ENCODE data around the gene NKAIN4.

Gene NKAIN4

GRCh38 chr20:63284981-63285524 is 30.8 kb upstream of the NKAIN4 start:
- CTCF ChIA-PET, result interaction anchor here (0.5 to 2.7 kb wide), 7 partner anchors 14 to 253 kb away, joined by 3 to 11 read pairs (median 4); no protein-coding TSS in a partner anchor
- POLR2A ChIA-PET (ENCODE audit: low non-redundant PET), result no interaction called here
- TF ChIP-seq CTCF (conservative IDR thresholded peaks at IDR 0.05; ENCODE audit: low read depth), result no peak
- DNase-seq (ENCODE audit: low spot score), result no peak
- no peak overlapping the region for H3K27ac ChIP-seq

- POLR2A ChIA-PET (ENCODE audit: low non-redundant PET), result no interaction called here
- DNase-seq (ENCODE audit: low spot score), result no peak
- CTCF ChIA-PET, result interaction anchor here (0.6 to 2.7 kb wide), 4 partner anchors 13 to 254 kb away, joined by 3 to 11 read pairs (median 4); no protein-coding TSS in a partner anchor
- TF ChIP-seq CTCF (conservative IDR thresholded peaks at IDR 0.05; ENCODE audit: low read depth), result no peak
- no peak overlapping the region for H3K27ac ChIP-seq
These were observed 30.3 kb upstream of the NKAIN4 start for GRCh38 chr20:63284544-63284949.

- no peak for DNase-seq (ENCODE audit: low spot score)
- POLR2A ChIA-PET (ENCODE audit: low non-redundant PET), result no interaction called here
- CTCF ChIA-PET, result interaction anchor here (0.6 to 2.7 kb wide), 3 partner anchors 13 to 61 kb away, joined by 3 to 11 read pairs (median 4); no protein-coding TSS in a partner anchor
- no peak overlapping the region for H3K27ac ChIP-seq
- no peak for TF ChIP-seq CTCF (conservative IDR thresholded peaks at IDR 0.05; ENCODE audit: low read depth)
These were observed 29.8 kb upstream of the NKAIN4 start for GRCh38 chr20:63284083-63284440.

GRCh38 chr20:63283397-63284082 is 29.3 kb upstream of the NKAIN4 start:
- no peak overlapping the region; the same call in 1 of the 2 replicates for H3K27ac ChIP-seq
- DNase-seq (ENCODE audit: low spot score), result no peak
- TF ChIP-seq CTCF (conservative IDR thresholded peaks at IDR 0.05; ENCODE audit: low read depth), result no peak
- ChIA-PET CTCF (interaction anchor here (2.7 kb wide), 1 partner anchor 25 kb away, joined by 11 read pairs; no protein-coding TSS in a partner anchor), POLR2A (ENCODE audit: low non-redundant PET) (no interaction called here)

- POLR2A ChIA-PET (ENCODE audit: low non-redundant PET), result no interaction called here
- no peak for DNase-seq (ENCODE audit: low spot score)
- no peak for TF ChIP-seq CTCF (conservative IDR thresholded peaks at IDR 0.05; ENCODE audit: low read depth)
- peak overlapping the region; percentile 13; the same call in 1 of the 2 replicates for H3K27ac ChIP-seq
- CTCF ChIA-PET, result no interaction called here
These were observed 28.7 kb upstream of the NKAIN4 start for GRCh38 chr20:63282946-63283345.

- no peak for TF ChIP-seq CTCF (conservative IDR thresholded peaks at IDR 0.05; ENCODE audit: low read depth)
- ChIA-PET POLR2A (ENCODE audit: low non-redundant PET) (no interaction called here), CTCF (interaction anchor here (0.6 to 1.6 kb wide), 6 partner anchors 12 to 364 kb away, joined by 3 to 7 read pairs (median 3); no protein-coding TSS in a partner anchor)
- DNase-seq (ENCODE audit: low spot score), result no peak
- H3K27ac ChIP-seq, result peak overlapping the region; percentile 13; the same call in 1 of the 2 replicates
These were observed 27.7 kb upstream of the NKAIN4 start for GRCh38 chr20:63281742-63282665.
